PC-3 (cell line): ENCODE measurements around the gene CTSD.

Experiments used
- CTCF ChIP-seq: fragments of 300-600 bp; sonication (generic); conservative IDR thresholded peaks from 2 replicates; pipeline ENCODE4 v1.5.1; 2017; ENCODE audit warnings: antibody characterized with exemption, low read depth, mild to moderate bottlenecking, low read length
- EZH2 ChIP-seq: fragments of 300-600 bp; sonication (generic); IDR thresholded peaks from one replicate; pipeline ENCODE4 v1.6.1; 2017; ENCODE audit warnings: antibody characterized with exemption, mild to moderate bottlenecking, low read length; ENCODE audit not compliant: unreplicated experiment
- EZH2phosphoT487 ChIP-seq: fragments of 300-600 bp; sonication (generic); IDR thresholded peaks from 2 replicates; pipeline ENCODE4 v1.6.1; 2018; ENCODE audit warnings: mild to moderate bottlenecking, antibody characterized with exemption, low read length, borderline replicate concordance

GRCh38 chr11:1755344-1755691, 8.4 kb downstream of the CTSD start:
- TF ChIP-seq EZH2phosphoT487: no peak
- TF ChIP-seq CTCF: no peak
- no peak for TF ChIP-seq EZH2
